ENCODE results near the gene DCHS1. TPM values are rescaled to one million over a fixed set of nuclear protein-coding genes. Genes with fewer than 3 reads are reported as not detected.
"Not testable (repeated sequence)": the region's sequence is repeated elsewhere in the genome, so short reads cannot be mapped to it uniquely, and the experiment has no call there.

DCHS1 gene, protein sequence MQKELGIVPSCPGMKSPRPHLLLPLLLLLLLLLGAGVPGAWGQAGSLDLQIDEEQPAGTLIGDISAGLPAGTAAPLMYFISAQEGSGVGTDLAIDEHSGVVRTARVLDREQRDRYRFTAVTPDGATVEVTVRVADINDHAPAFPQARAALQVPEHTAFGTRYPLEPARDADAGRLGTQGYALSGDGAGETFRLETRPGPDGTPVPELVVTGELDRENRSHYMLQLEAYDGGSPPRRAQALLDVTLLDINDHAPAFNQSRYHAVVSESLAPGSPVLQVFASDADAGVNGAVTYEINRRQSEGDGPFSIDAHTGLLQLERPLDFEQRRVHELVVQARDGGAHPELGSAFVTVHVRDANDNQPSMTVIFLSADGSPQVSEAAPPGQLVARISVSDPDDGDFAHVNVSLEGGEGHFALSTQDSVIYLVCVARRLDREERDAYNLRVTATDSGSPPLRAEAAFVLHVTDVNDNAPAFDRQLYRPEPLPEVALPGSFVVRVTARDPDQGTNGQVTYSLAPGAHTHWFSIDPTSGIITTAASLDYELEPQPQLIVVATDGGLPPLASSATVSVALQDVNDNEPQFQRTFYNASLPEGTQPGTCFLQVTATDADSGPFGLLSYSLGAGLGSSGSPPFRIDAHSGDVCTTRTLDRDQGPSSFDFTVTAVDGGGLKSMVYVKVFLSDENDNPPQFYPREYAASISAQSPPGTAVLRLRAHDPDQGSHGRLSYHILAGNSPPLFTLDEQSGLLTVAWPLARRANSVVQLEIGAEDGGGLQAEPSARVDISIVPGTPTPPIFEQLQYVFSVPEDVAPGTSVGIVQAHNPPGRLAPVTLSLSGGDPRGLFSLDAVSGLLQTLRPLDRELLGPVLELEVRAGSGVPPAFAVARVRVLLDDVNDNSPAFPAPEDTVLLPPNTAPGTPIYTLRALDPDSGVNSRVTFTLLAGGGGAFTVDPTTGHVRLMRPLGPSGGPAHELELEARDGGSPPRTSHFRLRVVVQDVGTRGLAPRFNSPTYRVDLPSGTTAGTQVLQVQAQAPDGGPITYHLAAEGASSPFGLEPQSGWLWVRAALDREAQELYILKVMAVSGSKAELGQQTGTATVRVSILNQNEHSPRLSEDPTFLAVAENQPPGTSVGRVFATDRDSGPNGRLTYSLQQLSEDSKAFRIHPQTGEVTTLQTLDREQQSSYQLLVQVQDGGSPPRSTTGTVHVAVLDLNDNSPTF (N-terminal part only)
- 1 to 10 TPM; 6.4 to 6.7 TPM for total RNA-seq
- 1 to 10 TPM in 1 of 2 donors, under 1 TPM in 1; 0.47 to 2.5 TPM for polyA plus RNA-seq

DNA sequence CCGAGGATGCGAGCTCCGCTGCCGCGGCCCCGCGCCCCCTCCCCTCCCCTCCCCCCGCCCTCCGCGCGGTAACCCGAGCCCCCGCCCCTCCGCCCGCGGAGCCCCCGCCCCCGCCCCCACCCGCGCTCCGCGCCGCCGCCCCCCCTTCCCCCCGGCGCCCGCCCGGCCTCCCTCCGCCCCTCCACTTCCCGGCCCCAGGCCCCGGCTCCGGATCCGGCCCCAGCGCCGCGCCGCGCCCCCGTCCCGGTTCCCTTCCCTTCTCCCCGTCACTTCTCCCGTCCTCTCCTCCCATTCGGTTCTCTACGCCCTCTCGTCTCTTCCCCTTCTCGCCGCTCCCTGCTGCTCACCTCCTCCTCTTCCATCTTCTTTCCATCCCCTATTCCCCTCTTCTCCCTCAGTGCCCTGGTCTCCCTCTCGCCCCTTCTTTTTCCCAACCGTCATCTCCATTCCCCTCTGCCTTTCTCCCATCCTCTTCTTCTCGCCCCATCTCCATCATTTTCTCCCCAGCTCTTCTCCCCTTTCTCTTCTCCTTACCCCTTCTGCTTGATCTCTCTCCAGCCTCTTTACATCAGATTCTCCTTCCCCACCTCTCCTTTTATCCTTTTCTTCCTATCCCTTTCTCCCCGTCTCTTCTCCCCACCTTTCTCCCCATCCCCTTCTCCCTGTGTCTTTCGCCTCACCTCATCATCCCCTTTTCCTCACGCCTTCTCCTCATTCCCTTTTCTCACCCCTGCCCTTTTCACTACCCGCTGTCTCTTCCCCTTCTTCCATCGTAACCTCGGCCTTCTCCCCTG, at the start of gene DCHS1:
DCHS1 (minus strand) TSS at position 20 of the 794 bp plus-strand sequence. CDS start 14,196 bp downstream, outside the sequence.
- H3K4me3 Mint-ChIP-seq: peak within 1 kb of the TSS; percentile 67 to 80 (median 74)
- peaks cover 7% of the 10 kb centered on the region for H3K27me3 ChIP-seq (ENCODE audit: insufficient read depth, low read length)
- no peak within 1 kb of the TSS for H3K27ac ChIP-seq (ENCODE audit: low read depth, low read length)
- ChIA-PET CTCF (ENCODE audit: partially characterized antibody) (interaction anchor here (3.0 to 3.8 kb wide), 3 partner anchors 12 to 37 kb away, joined by 13 to 19 read pairs (median 15); partner anchors contain the start of genes MRPL17 and TPP1), POLR2A (ENCODE audit: partially characterized antibody) (interaction anchor here (1.0 to 4.6 kb wide), 6 partner anchors 9 to 52 kb away, joined by 3 to 21 read pairs (median 8); partner anchors contain the start of genes ILK, RRP8, TAF10 and TPP1)
- no peaks in the 10 kb centered on the region for H3K9me3 ChIP-seq (ENCODE audit: control insufficient read depth in 1 of 2, low read length in 2 of 2)
- no peaks in the 10 kb centered on the region for H3K36me3 ChIP-seq (ENCODE audit: insufficient read depth, low read length)
- peak within 1 kb of the TSS in 1 of 2 donors; percentile 30 for H3K4me3 ChIP-seq (ENCODE audit: low read length in 2 of 2)
- H3K9me3 Mint-ChIP-seq: no peaks in the 10 kb centered on the region
- intact Hi-C loops (cut with micrococcal nuclease): loop anchor here (1.0 kb wide), 1 partner anchor 37 kb away; the partner anchor contains the start of gene TPP1
- H3K4me1 Mint-ChIP-seq: peaks cover 0 to 8% (median 1%) of the 10 kb centered on the region in 4 donors
- peak within 1 kb of the TSS; percentile 30 to 79 (median 69) for H3K27ac Mint-ChIP-seq
- peaks cover 0 to 2% of the 10 kb centered on the region in 2 donors for H3K27me3 Mint-ChIP-seq
- no peaks in the 10 kb centered on the region for H3K36me3 Mint-ChIP-seq
- peak in 1 of 5 donors; percentile 16 for DNase-seq
- H3K4me1 ChIP-seq (ENCODE audit: insufficient read depth, low read length): peaks cover 25% of the 10 kb centered on the region

DNA sequence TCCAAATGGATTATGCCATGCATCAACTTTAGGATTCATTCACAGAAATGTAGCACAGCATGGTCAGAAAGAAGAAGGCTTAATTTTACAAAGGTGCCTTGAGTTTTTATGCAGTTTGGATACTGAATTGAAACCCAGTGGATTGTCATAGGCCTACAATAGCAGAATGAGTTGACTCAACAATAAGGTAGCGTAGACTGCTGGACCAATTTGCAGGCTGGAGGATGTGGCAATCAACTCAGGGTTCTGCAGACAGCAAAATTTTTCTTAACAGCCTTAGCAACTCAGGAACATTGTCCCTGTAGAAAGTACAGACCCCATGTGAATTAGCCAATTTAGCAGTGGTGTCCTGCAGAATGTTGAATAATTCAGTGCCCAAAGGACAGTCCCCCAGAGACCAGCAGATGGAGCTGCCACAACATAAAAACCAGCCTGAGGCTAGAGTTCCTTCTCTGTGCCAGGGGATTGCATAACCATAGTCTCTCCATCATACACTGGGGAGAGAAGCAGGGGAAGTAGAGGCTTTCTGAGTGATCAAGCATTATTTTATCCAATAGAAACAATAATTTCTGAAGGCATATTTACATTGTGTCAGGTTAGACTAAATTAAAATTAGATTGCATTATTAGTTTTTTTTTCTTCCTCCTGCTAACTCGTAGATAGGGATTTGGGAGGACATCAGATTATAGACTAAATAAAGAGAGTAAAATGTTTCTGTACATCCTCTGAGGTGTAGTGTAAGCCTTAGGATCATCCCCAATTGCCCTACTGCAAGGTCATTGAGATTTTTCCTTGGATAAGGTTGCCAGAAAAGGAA, 47.8 kb upstream of the DCHS1 start:
- POLR2A ChIA-PET (ENCODE audit: partially characterized antibody): interaction anchor here (0.5 kb wide), 1 partner anchor 40 kb away, joined by 4 read pairs; no protein-coding TSS in a partner anchor

DNA sequence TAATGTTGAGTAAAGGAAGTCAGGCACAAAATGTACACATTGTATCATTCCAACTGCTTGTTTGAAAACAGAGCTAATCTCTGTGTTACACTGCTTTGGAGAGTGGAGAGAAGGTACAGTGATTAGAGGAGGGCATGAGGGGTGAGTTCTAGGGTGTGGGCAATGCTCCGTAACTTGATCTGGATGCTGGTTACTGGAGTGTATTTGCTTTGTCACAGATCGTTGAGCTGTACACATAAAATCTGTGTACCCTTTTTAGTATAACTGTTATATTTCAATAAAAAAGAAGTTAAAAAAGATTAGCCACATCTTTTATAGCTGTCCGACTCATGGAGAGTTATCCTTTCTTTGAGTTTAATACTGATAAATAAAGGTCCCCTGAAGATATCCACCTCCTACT, 46.3 kb upstream of the DCHS1 start:
- H3K27me3 Mint-ChIP-seq; H3K27me3 ChIP-seq (ENCODE audit: insufficient read depth, low read length); H3K4me1 ChIP-seq (ENCODE audit: insufficient read depth, low read length); H3K36me3 ChIP-seq (ENCODE audit: insufficient read depth, low read length); H3K27ac ChIP-seq (ENCODE audit: low read depth, low read length); DNase-seq; intact Hi-C loops (cut with micrococcal nuclease); H3K4me3 ChIP-seq (ENCODE audit: low read length in 2 of 2); H3K9me3 Mint-ChIP-seq; H3K4me3 Mint-ChIP-seq; H3K9me3 ChIP-seq (ENCODE audit: control insufficient read depth in 1 of 2, low read length in 2 of 2): not testable (repeated sequence)
- ChIA-PET POLR2A (ENCODE audit: partially characterized antibody) (interaction anchor here (0.8 kb wide), 1 partner anchor 98 kb away, joined by 5 read pairs; no protein-coding TSS in a partner anchor), CTCF (ENCODE audit: partially characterized antibody) (interaction anchor here (1.0 to 9.1 kb wide), 4 partner anchors 10 to 55 kb away, joined by 4 to 124 read pairs (median 32); no protein-coding TSS in a partner anchor)
- peaks cover 6 to 20% (median 12%) of the 10 kb centered on the region in 4 donors for H3K4me1 Mint-ChIP-seq
- H3K36me3 Mint-ChIP-seq: peaks cover 9 to 21% of the 10 kb centered on the region in 2 donors
- H3K27ac Mint-ChIP-seq: peak overlapping the region in 1 of 7 donors; percentile 57

More for the DNA sequence above, 47.8 kb upstream of the DCHS1 start:
- DNase-seq: peak in 4 of 5 donors; percentile 25 to 30 (median 28)
- H3K4me1 ChIP-seq (ENCODE audit: insufficient read depth, low read length): no peaks in the 10 kb centered on the region
- Mint-ChIP-seq H3K27ac (peak overlapping the region in 5 of 7 donors; percentile 23 to 81 (median 35)), H3K36me3 (peaks cover 3 to 17% of the 10 kb centered on the region in 2 donors), H3K4me3 (no peak overlapping the region), H3K4me1 (peaks cover 6 to 18% (median 14%) of the 10 kb centered on the region in 4 donors), H3K9me3 (no peaks in the 10 kb centered on the region), H3K27me3 (no peaks in the 10 kb centered on the region)
- CTCF ChIA-PET (ENCODE audit: partially characterized antibody): interaction anchor here (1.0 to 9.1 kb wide), 8 partner anchors 20 to 325 kb away, joined by 3 to 124 read pairs (median 20); partner anchors contain the start of gene MRPL17
- intact Hi-C loops (cut with micrococcal nuclease): no loop called here
- H3K27ac ChIP-seq (ENCODE audit: low read depth, low read length): no peak overlapping the region
- no peaks in the 10 kb centered on the region for H3K9me3 ChIP-seq (ENCODE audit: control insufficient read depth in 1 of 2, low read length in 2 of 2)
- no peaks in the 10 kb centered on the region for H3K36me3 ChIP-seq (ENCODE audit: insufficient read depth, low read length)
- no peak overlapping the region for H3K4me3 ChIP-seq (ENCODE audit: low read length in 2 of 2)
- H3K27me3 ChIP-seq (ENCODE audit: insufficient read depth, low read length): no peaks in the 10 kb centered on the region

DNA sequence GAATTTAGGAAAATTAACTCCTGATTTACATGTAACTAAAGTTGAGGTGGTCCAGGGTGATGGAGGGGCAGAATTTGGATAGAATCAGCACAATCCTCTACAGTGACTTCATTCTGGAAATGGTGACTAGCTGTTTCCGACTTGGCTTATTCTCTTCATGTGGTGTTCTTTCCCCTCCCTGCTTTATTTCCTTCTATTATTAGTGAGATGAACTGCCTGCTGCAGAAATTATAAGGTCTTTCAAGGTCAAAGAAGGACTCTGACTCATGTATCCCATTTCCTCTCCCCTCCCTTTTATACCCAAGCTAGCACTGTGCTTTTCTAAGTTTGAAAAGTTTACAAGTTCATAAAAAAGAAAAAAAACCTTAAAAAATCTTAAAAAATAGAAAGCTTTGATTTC, 39.8 kb upstream of the DCHS1 start:
- peaks cover 25% of the 10 kb centered on the region for H3K4me1 ChIP-seq (ENCODE audit: insufficient read depth, low read length)
- ChIA-PET CTCF (ENCODE audit: partially characterized antibody) (interaction anchor here (0.9 to 2.7 kb wide), 7 partner anchors 12 to 108 kb away, joined by 3 to 15 read pairs (median 3); partner anchors contain the start of genes MRPL17, TAF10 and TPP1), POLR2A (ENCODE audit: partially characterized antibody) (interaction anchor here (0.6 to 1.3 kb wide), 5 partner anchors 11 to 164 kb away, joined by 3 to 4 read pairs (median 4); partner anchors contain the start of genes TAF10 and TPP1)
- H3K27me3 Mint-ChIP-seq: no peaks in the 10 kb centered on the region
- intact Hi-C loops (cut with micrococcal nuclease): loop anchor here (2.0 kb wide), 1 partner anchor 15 kb away; no protein-coding TSS in a partner anchor
- peak overlapping the region in 2 of 8 donors; percentile 8 to 36 for H3K4me3 Mint-ChIP-seq
- no peaks in the 10 kb centered on the region for H3K9me3 ChIP-seq (ENCODE audit: control insufficient read depth in 1 of 2, low read length in 2 of 2)
- no peaks in the 10 kb centered on the region for H3K9me3 Mint-ChIP-seq
- peak in 1 of 5 donors; percentile 52 for DNase-seq
- peaks cover 9 to 11% of the 10 kb centered on the region in 2 donors for H3K36me3 Mint-ChIP-seq
- no peak overlapping the region for H3K4me3 ChIP-seq (ENCODE audit: low read length in 2 of 2)
- H3K27ac ChIP-seq (ENCODE audit: low read depth, low read length): peak overlapping the region; percentile 4
- no peaks in the 10 kb centered on the region for H3K36me3 ChIP-seq (ENCODE audit: insufficient read depth, low read length)
- peaks cover 20 to 47% (median 23%) of the 10 kb centered on the region in 4 donors for H3K4me1 Mint-ChIP-seq
- H3K27me3 ChIP-seq (ENCODE audit: insufficient read depth, low read length): no peaks in the 10 kb centered on the region
- peak overlapping the region in 3 of 7 donors; percentile 53 to 78 (median 55) for H3K27ac Mint-ChIP-seq

DNA sequence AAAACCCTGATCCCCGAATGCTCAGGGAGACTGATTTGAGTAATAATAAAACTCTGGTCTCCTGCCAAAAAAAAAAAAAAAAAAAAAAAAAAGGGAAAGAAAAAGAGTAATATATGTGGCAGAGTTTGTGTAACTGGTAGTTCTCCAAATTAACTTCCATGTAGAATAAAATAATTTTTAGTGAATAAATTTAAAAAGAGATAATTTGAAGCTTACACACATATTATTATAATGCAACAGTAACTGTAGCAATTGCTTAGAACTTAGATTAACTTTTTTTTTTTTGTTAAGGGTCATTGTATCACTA, 38.6 kb upstream of the DCHS1 start:
- DNase-seq: no peak
- POLR2A ChIA-PET (ENCODE audit: partially characterized antibody): interaction anchor here (0.6 to 1.6 kb wide), 5 partner anchors 13 to 161 kb away, joined by 3 to 8 read pairs (median 4); partner anchors contain the start of gene TPP1
- no peaks in the 10 kb centered on the region for H3K27me3 ChIP-seq (ENCODE audit: insufficient read depth, low read length)
- peak overlapping the region in 2 of 8 donors; percentile 35 to 69 for H3K4me3 Mint-ChIP-seq
- no peak overlapping the region for H3K27ac ChIP-seq (ENCODE audit: low read depth, low read length)
- H3K27me3 Mint-ChIP-seq: no peaks in the 10 kb centered on the region
- no peak overlapping the region for H3K4me3 ChIP-seq (ENCODE audit: low read length in 2 of 2)
- H3K27ac Mint-ChIP-seq: peak overlapping the region; percentile 39 to 89 (median 63)
- no peaks in the 10 kb centered on the region for H3K36me3 ChIP-seq (ENCODE audit: insufficient read depth, low read length)
- no peaks in the 10 kb centered on the region for H3K9me3 ChIP-seq (ENCODE audit: control insufficient read depth in 1 of 2, low read length in 2 of 2)
- intact Hi-C loops (cut with micrococcal nuclease): loop anchor here (1.0 to 2.0 kb wide), 2 partner anchors 11 to 17 kb away; partner anchors contain the start of gene MRPL17
- peaks cover 6 to 9% of the 10 kb centered on the region in 2 donors for H3K36me3 Mint-ChIP-seq
- peaks cover 20 to 47% (median 23%) of the 10 kb centered on the region in 4 donors for H3K4me1 Mint-ChIP-seq
- CTCF ChIA-PET (ENCODE audit: partially characterized antibody): interaction anchor here (0.6 to 2.7 kb wide), 4 partner anchors 10 to 91 kb away, joined by 3 to 15 read pairs (median 4); partner anchors contain the start of gene MRPL17
- H3K4me1 ChIP-seq (ENCODE audit: insufficient read depth, low read length): peaks cover 25% of the 10 kb centered on the region
- no peaks in the 10 kb centered on the region for H3K9me3 Mint-ChIP-seq
